Skeletal muscle tissue (tissue), 4 donors: ENCODE data around the gene FAM72A. TPM values are rescaled to one million over a fixed set of nuclear protein-coding genes. Genes with fewer than 3 reads are reported as not detected.
"Not testable (repeated sequence)": the region's sequence is repeated elsewhere in the genome, so short reads cannot be mapped to it uniquely, and the experiment has no call there.

Experiments
- H3K27ac ChIP-seq: one replicate; pipeline ENCODE4 v1.7.0; 2013; ENCODE audit warnings: mild to moderate bottlenecking, low read depth, low read length, inconsistent platforms
- H3K27me3 ChIP-seq, 3 donors: one replicate each; pipeline ENCODE4 v1.7.0; 2013; ENCODE audit warnings: low read length in 3 of 3; ENCODE audit not compliant: control insufficient read depth in 3 of 3, insufficient read depth in 3 of 3
- H3K36me3 ChIP-seq, 3 donors: one replicate each; pipeline ENCODE4 v1.7.0; 2013; ENCODE audit warnings: low read length in 3 of 3; ENCODE audit not compliant: control insufficient read depth in 3 of 3, insufficient read depth in 3 of 3
- H3K4me1 ChIP-seq, 3 donors: one replicate each; pipeline ENCODE4 v1.7.0; 2013; ENCODE audit warnings: low read length in 3 of 3, mild to moderate bottlenecking in 3 of 3; ENCODE audit not compliant: control insufficient read depth in 3 of 3, insufficient read depth in 3 of 3
- H3K4me3 ChIP-seq, 3 donors: one replicate each; pipeline ENCODE4 v1.7.0; 2013; ENCODE audit warnings: low read length in 3 of 3
- H3K9ac ChIP-seq, 3 donors: one replicate each; pipeline ENCODE4 v1.7.0; 2013; ENCODE audit warnings: low read length in 3 of 3, mild to moderate bottlenecking in 3 of 3, moderate library complexity in 2 of 3, low read depth in 1 of 3
- H3K9me3 ChIP-seq, 3 donors: one replicate each; pipeline ENCODE4 v1.7.0; 2013; ENCODE audit warnings: low read length in 3 of 3; ENCODE audit not compliant: control insufficient read depth in 3 of 3
- total RNA-seq: library from RNA; depleted of rRNA; stranded (reverse); fragments of >200 nt; gene quantifications from one replicate; pipeline ENCODE4 v1.2.3, GENCODE V29; 2014
- donor health status: Osteomylitis.

The FAM72A gene
- total RNA-seq, 1 donor from 2014 or later = 1.0 TPM

DNA sequence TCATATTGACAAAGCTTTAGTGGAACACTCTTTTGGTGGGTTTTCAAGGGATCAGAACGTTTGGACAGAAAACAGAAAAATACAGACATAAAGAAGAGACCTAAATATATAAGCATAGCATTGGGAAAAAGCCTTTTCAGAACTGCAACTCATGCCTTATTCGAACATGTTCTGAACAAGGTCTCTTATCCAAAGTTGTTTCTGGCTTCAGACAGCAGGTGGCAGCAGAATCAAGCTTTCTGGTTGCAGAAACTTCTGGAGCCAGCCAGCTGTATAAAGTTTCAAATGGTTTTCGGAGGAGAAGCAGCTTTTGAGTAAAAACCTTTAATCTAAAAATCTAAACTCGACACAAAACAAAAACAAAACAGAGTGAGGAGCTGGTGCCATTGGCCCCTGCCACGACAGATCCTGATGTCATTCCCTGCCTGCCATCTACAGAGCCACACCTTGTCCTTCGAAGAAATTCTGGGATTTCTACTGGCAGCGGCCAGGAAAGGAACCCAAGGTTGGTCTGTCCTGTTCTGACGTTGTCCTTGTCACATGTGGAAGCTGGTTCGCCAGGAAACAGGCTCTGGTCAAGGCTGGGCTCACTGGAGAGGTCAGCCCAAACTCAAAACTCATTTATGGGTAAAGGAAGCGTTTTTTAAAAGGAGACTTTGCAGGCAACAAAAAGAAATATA is 35.1 kb downstream of the FAM72A start:
- H3K9ac ChIP-seq, H3K27me3 ChIP-seq, H3K36me3 ChIP-seq, H3K4me1 ChIP-seq, H3K27ac ChIP-seq, H3K4me3 ChIP-seq, H3K9me3 ChIP-seq: not testable (repeated sequence)

DNA sequence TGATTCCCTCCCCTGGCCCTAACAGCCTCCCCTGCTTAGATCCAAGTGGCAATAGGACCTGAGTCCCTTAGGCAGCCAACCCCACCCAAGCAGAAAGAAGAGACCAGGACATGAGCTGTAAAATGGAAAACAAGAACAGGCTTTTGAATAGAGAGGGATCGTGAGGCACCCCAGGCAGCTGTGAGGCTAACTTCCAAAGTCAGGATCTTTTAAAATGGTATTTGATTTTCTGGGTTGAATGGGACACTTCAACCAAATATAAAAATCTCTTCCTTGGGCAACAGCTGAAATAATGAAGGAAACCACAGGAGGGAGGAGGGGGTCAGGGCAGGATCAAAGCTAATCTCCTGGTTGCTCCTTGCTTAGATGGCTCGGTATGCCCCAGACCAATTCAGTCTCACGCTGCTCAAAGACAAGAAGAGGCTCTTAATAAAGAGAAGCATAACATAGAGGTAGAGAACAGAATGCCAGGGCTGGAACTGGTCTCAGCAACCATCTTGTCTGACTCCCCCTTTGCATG is 56.8 kb downstream of the FAM72A start:
- no peak overlapping the region for H3K4me3 ChIP-seq
- no peaks in the 10 kb centered on the region for H3K9me3 ChIP-seq
- no peak overlapping the region for H3K9ac ChIP-seq
- H3K27me3 ChIP-seq = peaks cover 0 to 7% (median 0%) of the 10 kb centered on the region in 3 donors
- peaks cover 0 to 5% (median 0%) of the 10 kb centered on the region in 3 donors for H3K4me1 ChIP-seq
- no peaks in the 10 kb centered on the region for H3K36me3 ChIP-seq
- no peak overlapping the region for H3K27ac ChIP-seq

DNA sequence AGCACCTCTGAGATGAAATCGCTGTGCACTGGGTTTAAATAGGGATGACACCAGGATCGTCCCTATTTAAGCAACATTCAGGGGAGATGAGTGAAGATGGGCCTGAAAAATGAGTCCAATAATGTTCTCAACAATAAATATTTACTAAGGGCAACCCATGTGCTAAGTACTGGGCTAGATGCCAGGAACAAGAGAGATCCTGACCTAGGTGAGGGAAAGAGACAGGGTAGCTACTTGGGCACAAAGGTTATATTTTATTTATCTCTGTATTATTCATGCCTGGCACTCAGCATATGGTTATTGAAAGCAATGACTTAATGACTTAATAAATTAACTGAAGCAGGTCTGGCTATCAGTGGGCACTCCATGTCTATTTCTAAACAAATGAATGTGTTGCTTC is 58.0 kb downstream of the FAM72A start:
- H3K9ac ChIP-seq = no peak overlapping the region
- no peaks in the 10 kb centered on the region for H3K9me3 ChIP-seq
- peaks cover 0 to 10% (median 0%) of the 10 kb centered on the region in 3 donors for H3K27me3 ChIP-seq
- no peak overlapping the region for H3K4me3 ChIP-seq
- H3K27ac ChIP-seq = no peak overlapping the region
- H3K36me3 ChIP-seq = no peaks in the 10 kb centered on the region
- H3K4me1 ChIP-seq = peaks cover 0 to 5% (median 0%) of the 10 kb centered on the region in 3 donors

DNA sequence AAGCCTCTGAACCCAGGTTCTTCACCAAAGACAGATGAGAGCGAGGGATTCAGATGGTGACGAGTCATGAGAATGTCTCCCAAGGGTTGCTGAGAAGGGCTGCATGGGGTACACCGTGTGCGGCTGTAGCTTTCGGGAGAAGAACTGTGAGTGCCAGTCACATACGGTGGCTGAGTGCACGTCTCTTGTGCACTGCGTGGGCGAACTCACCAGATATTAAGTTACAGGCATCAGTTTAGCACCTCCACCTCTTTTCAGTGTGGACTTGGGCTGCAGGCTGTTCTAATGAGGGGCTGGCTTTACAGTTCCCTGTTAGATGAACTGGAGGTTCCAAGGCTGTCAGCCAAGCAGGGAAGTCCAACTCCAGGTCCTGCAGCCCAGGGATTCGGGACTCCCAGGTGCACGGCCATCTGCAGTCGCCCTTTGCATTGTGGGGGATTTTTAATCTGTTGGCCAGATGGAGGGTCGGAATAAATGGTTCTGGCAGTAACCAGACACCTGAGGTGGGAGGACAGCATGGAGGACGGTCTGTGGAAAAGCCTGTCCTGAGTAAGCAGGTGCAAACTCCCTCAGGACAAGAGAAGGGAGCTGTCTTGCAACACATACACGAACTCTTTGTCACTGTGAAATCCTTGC is 59.0 kb downstream of the FAM72A start:
- H3K27me3 ChIP-seq = peaks cover 0 to 10% (median under 1%) of the 10 kb centered on the region in 3 donors
- H3K9me3 ChIP-seq = no peaks in the 10 kb centered on the region
- no peaks in the 10 kb centered on the region for H3K36me3 ChIP-seq
- H3K9ac ChIP-seq = no peak overlapping the region
- H3K4me1 ChIP-seq = peaks cover 0 to 5% (median 0%) of the 10 kb centered on the region in 3 donors
- H3K4me3 ChIP-seq = no peak overlapping the region
- H3K27ac ChIP-seq = no peak overlapping the region

DNA sequence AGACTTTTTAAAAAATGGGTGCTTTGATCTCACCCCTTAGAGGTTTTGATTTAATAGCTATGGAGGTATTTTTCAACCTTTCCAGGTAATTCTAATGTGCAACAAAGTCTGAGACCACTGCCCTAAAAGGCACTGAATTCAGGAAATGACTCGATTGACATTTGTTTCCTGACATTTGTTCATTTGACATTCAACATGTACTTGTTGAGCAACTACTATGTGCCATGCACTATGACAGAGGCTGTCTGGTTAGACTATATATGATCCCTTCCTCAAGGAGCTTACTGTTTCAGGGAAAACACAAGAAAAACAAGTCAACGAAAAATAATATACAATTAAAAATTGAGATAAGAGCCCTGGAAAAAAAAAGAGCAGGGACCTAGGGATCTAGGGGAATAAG is 59.9 kb downstream of the FAM72A start:
- Histone ChIP-seq H3K9me3 (no peaks in the 10 kb centered on the region), H3K27me3 (peaks cover 0 to 10% (median 2%) of the 10 kb centered on the region in 3 donors), H3K4me1 (peaks cover 0 to 5% (median 0%) of the 10 kb centered on the region in 3 donors), H3K9ac (no peak overlapping the region), H3K27ac (no peak overlapping the region), H3K36me3 (no peaks in the 10 kb centered on the region), H3K4me3 (no peak overlapping the region)

DNA sequence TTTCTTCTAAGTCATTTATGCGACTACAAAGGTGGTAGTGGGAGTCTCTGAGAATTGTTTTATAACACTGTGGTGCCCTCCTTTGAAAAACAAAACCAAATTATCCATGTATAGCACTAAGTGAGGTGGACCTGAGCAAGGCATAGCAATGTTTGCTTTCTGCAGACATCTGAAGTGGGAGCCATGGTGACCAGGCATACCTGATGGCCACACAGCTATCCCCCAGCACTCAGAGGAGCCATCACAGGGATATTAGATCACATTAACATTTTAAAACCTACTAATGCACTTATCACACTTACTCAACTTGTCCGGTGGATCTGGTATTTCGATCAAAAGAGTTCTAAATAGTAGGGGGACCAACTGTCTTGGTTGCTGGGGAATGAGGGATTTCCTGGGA is 60.6 kb downstream of the FAM72A start:
- no peak overlapping the region for H3K27ac ChIP-seq

DNA sequence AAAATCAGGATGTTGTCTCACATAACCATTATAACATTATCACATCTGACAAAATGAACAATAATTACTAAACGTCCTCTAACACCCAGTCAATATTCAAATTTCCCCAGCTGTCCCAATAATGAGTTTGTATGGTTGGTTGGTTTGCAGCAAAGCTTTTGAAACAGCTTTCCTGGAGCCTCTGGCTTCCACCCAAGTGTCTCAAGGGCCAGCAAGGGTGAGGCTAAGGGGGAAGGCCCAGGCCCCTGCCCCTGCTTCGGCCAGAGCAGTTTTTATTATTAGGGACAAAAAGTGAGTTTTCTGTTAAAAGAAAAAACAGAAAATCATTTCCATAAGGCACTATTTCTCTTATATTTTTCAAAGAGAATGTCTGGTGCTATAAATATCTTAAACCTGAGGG is 66.4 kb downstream of the FAM72A start:
- Histone ChIP-seq H3K36me3 (no peaks in the 10 kb centered on the region), H3K4me1 (peaks cover 0 to 2% (median 1%) of the 10 kb centered on the region in 3 donors), H3K9ac (no peak overlapping the region), H3K9me3 (no peaks in the 10 kb centered on the region), H3K27ac (no peak overlapping the region), H3K4me3 (no peak overlapping the region), H3K27me3 (peaks cover 0 to 3% (median 2%) of the 10 kb centered on the region in 3 donors)

More for the DNA sequence above, 60.6 kb downstream of the FAM72A start:
- Histone ChIP-seq H3K27me3 (peaks cover 0 to 10% (median 2%) of the 10 kb centered on the region in 3 donors), H3K9me3 (no peaks in the 10 kb centered on the region), H3K9ac (no peak overlapping the region), H3K4me1 (peaks cover 0 to 5% (median 0%) of the 10 kb centered on the region in 3 donors), H3K4me3 (no peak overlapping the region), H3K36me3 (no peaks in the 10 kb centered on the region)

Other genes with a start within 250 kb of the FAM72A start
- gene RAB7B, start 199.4 kb downstream of the FAM72A start, total RNA-seq = 6.3 TPM
- gene CTSE, start 178.9 kb downstream of the FAM72A start, total RNA-seq = 0.52 TPM
- gene RHEX, start 149.7 kb downstream of the FAM72A start, total RNA-seq = 3.1 TPM
- gene AVPR1B, start 85.5 kb downstream of the FAM72A start, total RNA-seq = 0.52 TPM
- gene SRGAP2, start 702 bp upstream of the FAM72A start, total RNA-seq = 62.1 TPM